AG04450 (cell line): Measurements from ENCODE around the gene C10orf53. TPM values are rescaled to one million over a fixed set of nuclear protein-coding genes. Genes with fewer than 3 reads are reported as not detected.

Experiments used
- CTCF ChIA-PET: fragments of 300-600, 350-600 bp; formaldehyde crosslinking; extraction: SDS; loops from one replicate; lab custom pipeline; 2022; ENCODE audit warnings: antibody characterized with exemption, inconsistent platforms; lab: Charles Lee
- POLR2A ChIA-PET: fragments of 350-600 bp; formaldehyde crosslinking; extraction: SDS; loops from one replicate; lab custom pipeline; 2021; ENCODE audit warnings: antibody characterized with exemption, inconsistent platforms; lab: Yijun Ruan, JAX
- DNase-seq: peaks from one replicate; pipeline ENCODE4 v3.0.0-alpha.2; 2011; ENCODE audit warnings: low read depth, low spot score
- H3K27ac ChIP-seq: one replicate; pipeline ENCODE4 v1.5.1; 2012; ENCODE audit warnings: low read depth, low read length, control low read depth
- H3K27me3 ChIP-seq: one replicate; pipeline ENCODE4 v1.6.0; 2012; ENCODE audit warnings: low read length; ENCODE audit not compliant: control insufficient read depth, insufficient read depth
- H3K4me3 ChIP-seq: 2 replicates; pipeline ENCODE4 v1.5.1; 2011; ENCODE audit warnings: mild to moderate bottlenecking, low read depth, low read length, control low read depth
- H3K9me3 ChIP-seq: 2 replicates; pipeline ENCODE4 v1.5.1; 2012; ENCODE audit warnings: low read length; ENCODE audit not compliant: control insufficient read depth, insufficient read depth
- CTCF ChIP-seq: IDR thresholded peaks from 2 replicates; pipeline ENCODE4 v1.5.1; 2011; ENCODE audit warnings: low read depth, low read length, control low read depth, inconsistent platforms
- polyA plus RNA-seq: library from polyadenylated mRNA; depleted of rRNA; stranded (reverse); fragments of >200 nt; gene quantifications from 2 replicates; pipeline ENCODE4 v1.2.3, GENCODE V29; 2011

C10orf53 gene
- polyA plus RNA-seq, 1 experiment: not detected

GRCh38 chr10:49634069-49634660 lies 45.3 kb upstream of the C10orf53 start:
- no peak for DNase-seq
- CTCF ChIA-PET: no interaction called here
- no peak for TF ChIP-seq CTCF
- Histone ChIP-seq H3K9me3 (no peaks in the 10 kb centered on the region), H3K27me3 (peaks cover 16% of the 10 kb centered on the region), H3K27ac (no peak overlapping the region), H3K4me3 (no peak overlapping the region)
- POLR2A ChIA-PET: no interaction called here

GRCh38 chr10:49642311-49642710 lies 37.1 kb upstream of the C10orf53 start:
- no peak for TF ChIP-seq CTCF
- POLR2A ChIA-PET: no interaction called here
- CTCF ChIA-PET: no interaction called here
- peaks cover 12% of the 10 kb centered on the region for H3K27me3 ChIP-seq
- no peaks in the 10 kb centered on the region; the same call in 1 of the 2 replicates for H3K9me3 ChIP-seq
- no peak overlapping the region for H3K4me3 ChIP-seq
- no peak overlapping the region for H3K27ac ChIP-seq
- no peak for DNase-seq

- H3K4me3 ChIP-seq: no peak overlapping the region
- CTCF ChIA-PET: no interaction called here
- H3K27ac ChIP-seq: no peak overlapping the region
- POLR2A ChIA-PET: no interaction called here
- TF ChIP-seq CTCF: no peak
- DNase-seq: no peak
- H3K27me3 ChIP-seq: peaks cover 12% of the 10 kb centered on the region
- no peaks in the 10 kb centered on the region; the same call in 1 of the 2 replicates for H3K9me3 ChIP-seq
Measured at GRCh38 chr10:49643241-49644034, 36.0 kb upstream of the C10orf53 start.

GRCh38 chr10:49644035-49644646 lies 35.3 kb upstream of the C10orf53 start:
- Histone ChIP-seq H3K9me3 (no peaks in the 10 kb centered on the region; the same call in 1 of the 2 replicates), H3K4me3 (no peak overlapping the region), H3K27me3 (peaks cover 9% of the 10 kb centered on the region), H3K27ac (no peak overlapping the region)
- no peak for TF ChIP-seq CTCF
- ChIA-PET CTCF (no interaction called here), POLR2A (no interaction called here)
- no peak for DNase-seq

- no peak for DNase-seq
- H3K4me3 ChIP-seq: no peak overlapping the region
- ChIA-PET CTCF (no interaction called here), POLR2A (no interaction called here)
- H3K27me3 ChIP-seq: peaks cover 6% of the 10 kb centered on the region
- no peak for TF ChIP-seq CTCF
- H3K27ac ChIP-seq: no peak overlapping the region
- H3K9me3 ChIP-seq: no peaks in the 10 kb centered on the region; the same call in 1 of the 2 replicates
Measured at GRCh38 chr10:49645417-49645816, 34.0 kb upstream of the C10orf53 start.
